Muscle of leg (tissue), 11 donors: ENCODE measurements around the gene TMEM269. TPM values are rescaled to one million over a fixed set of nuclear protein-coding genes. Genes with fewer than 3 reads are reported as not detected.

Source experiments
- DNase-seq: peaks from one replicate; pipeline ENCODE4 v3.0.0; 2013
- H3K27ac ChIP-seq: one replicate; pipeline ENCODE4 v1.5.1; 2013; ENCODE audit warnings: mild to moderate bottlenecking, low read length, control low read depth
- H3K27me3 ChIP-seq: one replicate; pipeline ENCODE4 v1.6.1; 2013; ENCODE audit warnings: low read length; ENCODE audit not compliant: control insufficient read depth, insufficient read depth
- H3K36me3 ChIP-seq: one replicate; pipeline ENCODE4 v1.6.1; 2013; ENCODE audit warnings: low read length; ENCODE audit not compliant: control insufficient read depth, insufficient read depth
- H3K4me1 ChIP-seq: one replicate; pipeline ENCODE4 v1.6.1; 2013; ENCODE audit warnings: low read length; ENCODE audit not compliant: control insufficient read depth, insufficient read depth
- H3K4me3 ChIP-seq: one replicate; pipeline ENCODE4 v1.5.1; 2013; ENCODE audit warnings: low read length, control low read depth
- H3K9me3 ChIP-seq: replicated peaks from 2 replicates; pipeline ENCODE4 v1.6.1; 2013; ENCODE audit warnings: low read depth, low read length; ENCODE audit not compliant: control insufficient read depth
- WGBS: methylation state at CpG from one replicate; pipeline ENCODE4 v1.1.5; 2013; ENCODE audit warnings: missing lambda C conversion rate; ENCODE audit not compliant: insufficient coverage; 5-methylcytosine and 5-hydroxymethylcytosine counted together
- polyA plus RNA-seq, 8 donors: library from polyadenylated mRNA; unstranded; fragments of 120-200 nt; gene quantifications; one replicate each; pipeline versions ENCODE4 v1.2.1 to v1.2.3, GENCODE V29; 2013; ENCODE audit warnings: inconsistent platforms in 1 of 8, low replicate concordance in 1 of 8; ENCODE audit not compliant: insufficient read length in 8 of 8, insufficient read depth in 1 of 8
- total RNA-seq: library from RNA; stranded (reverse); fragments of 120-200 nt; gene quantifications from one replicate; pipeline ENCODE4 v1.2.4, GENCODE V29; 2013

The TMEM269 gene
- total and polyA plus RNA-seq, 9 donors = 0.18 to 1.2 (median 0.80) TPM

GRCh38 chr1:42820813-42821212 lies 36.0 kb downstream of the TMEM269 start:
- Histone ChIP-seq H3K27me3 (no peaks in the 10 kb centered on the region), H3K27ac (no peak overlapping the region), H3K9me3 (no peaks in the 10 kb centered on the region), H3K4me1 (peaks cover 11% of the 10 kb centered on the region), H3K36me3 (peaks cover 2% of the 10 kb centered on the region), H3K4me3 (no peak overlapping the region)
- no peak for DNase-seq
- no CpG with 5 or more reads among the region's 1 CpG for WGBS

GRCh38 chr1:42821690-42822089 lies 36.9 kb downstream of the TMEM269 start:
- no peaks in the 10 kb centered on the region for H3K27me3 ChIP-seq
- WGBS = 100% methylated on average over 1 of the region's 2 CpGs
- peaks cover 4% of the 10 kb centered on the region for H3K4me1 ChIP-seq
- H3K4me3 ChIP-seq = no peak overlapping the region
- H3K36me3 ChIP-seq = no peaks in the 10 kb centered on the region
- no peak for DNase-seq
- no peak overlapping the region for H3K27ac ChIP-seq
- no peaks in the 10 kb centered on the region for H3K9me3 ChIP-seq

- Histone ChIP-seq H3K36me3 (no peaks in the 10 kb centered on the region), H3K4me1 (peaks cover 4% of the 10 kb centered on the region), H3K4me3 (no peak overlapping the region), H3K27ac (no peak overlapping the region), H3K27me3 (no peaks in the 10 kb centered on the region), H3K9me3 (no peaks in the 10 kb centered on the region)
- DNase-seq = peak; percentile 28
- no CpG with 5 or more reads among the region's 2 CpGs for WGBS
Measured at GRCh38 chr1:42822800-42823392, 38.1 kb downstream of the TMEM269 start.

- no peak for DNase-seq
- H3K27ac ChIP-seq = no peak overlapping the region
- H3K4me3 ChIP-seq = no peak overlapping the region
- H3K9me3 ChIP-seq = no peaks in the 10 kb centered on the region
- H3K27me3 ChIP-seq = no peaks in the 10 kb centered on the region
- 85% methylated on average over 4 of the region's 4 CpGs for WGBS
- peaks cover 4% of the 10 kb centered on the region for H3K4me1 ChIP-seq
- no peaks in the 10 kb centered on the region for H3K36me3 ChIP-seq
Measured at GRCh38 chr1:42824481-42825035, 39.8 kb downstream of the TMEM269 start.

GRCh38 chr1:42825036-42825851 lies 40.5 kb downstream of the TMEM269 start:
- DNase-seq = no peak
- Histone ChIP-seq H3K36me3 (peaks cover 3% of the 10 kb centered on the region), H3K4me1 (peaks cover 4% of the 10 kb centered on the region), H3K27me3 (no peaks in the 10 kb centered on the region), H3K4me3 (no peak overlapping the region), H3K27ac (no peak overlapping the region), H3K9me3 (no peaks in the 10 kb centered on the region)
- WGBS = 94% methylated on average over 3 of the region's 10 CpGs

GRCh38 chr1:42830631-42831030 lies 45.8 kb downstream of the TMEM269 start:
- Histone ChIP-seq H3K27me3 (no peaks in the 10 kb centered on the region), H3K27ac (no peak overlapping the region), H3K4me3 (no peak overlapping the region), H3K9me3 (no peaks in the 10 kb centered on the region), H3K4me1 (peaks cover 7% of the 10 kb centered on the region), H3K36me3 (peaks cover 11% of the 10 kb centered on the region)
- WGBS = 83% methylated on average over 14 of the region's 17 CpGs
- DNase-seq = no peak

- H3K4me3 ChIP-seq = no peak overlapping the region
- H3K27me3 ChIP-seq = no peaks in the 10 kb centered on the region
- no peak overlapping the region for H3K27ac ChIP-seq
- peaks cover 11% of the 10 kb centered on the region for H3K36me3 ChIP-seq
- no peaks in the 10 kb centered on the region for H3K9me3 ChIP-seq
- no peak for DNase-seq
- H3K4me1 ChIP-seq = peaks cover 7% of the 10 kb centered on the region
Measured at GRCh38 chr1:42831273-42831672, 46.5 kb downstream of the TMEM269 start.

GRCh38 chr1:42832641-42833240 lies 48.0 kb downstream of the TMEM269 start:
- Histone ChIP-seq H3K9me3 (no peaks in the 10 kb centered on the region), H3K36me3 (peaks cover 11% of the 10 kb centered on the region), H3K4me3 (no peak overlapping the region), H3K27ac (peak overlapping the region; percentile 82), H3K27me3 (no peaks in the 10 kb centered on the region), H3K4me1 (peaks cover 7% of the 10 kb centered on the region)
- peak; percentile 63 for DNase-seq
- WGBS = 80% methylated on average over 1 of the region's 3 CpGs

GRCh38 chr1:42833981-42834380 lies 49.2 kb downstream of the TMEM269 start:
- Histone ChIP-seq H3K4me1 (peaks cover 7% of the 10 kb centered on the region), H3K36me3 (peaks cover 11% of the 10 kb centered on the region), H3K9me3 (no peaks in the 10 kb centered on the region), H3K27ac (no peak overlapping the region), H3K4me3 (no peak overlapping the region), H3K27me3 (no peaks in the 10 kb centered on the region)
- 76% methylated on average over 2 of the region's 4 CpGs for WGBS
- DNase-seq = no peak

GRCh38 chr1:42834803-42835202 lies 50.0 kb downstream of the TMEM269 start:
- Histone ChIP-seq H3K4me3 (no peak overlapping the region), H3K9me3 (no peaks in the 10 kb centered on the region), H3K36me3 (peaks cover 11% of the 10 kb centered on the region), H3K4me1 (peaks cover 7% of the 10 kb centered on the region), H3K27ac (no peak overlapping the region), H3K27me3 (no peaks in the 10 kb centered on the region)
- no peak for DNase-seq
- WGBS = 72% methylated on average over 3 of the region's 5 CpGs
